ENCODE measurements around the gene DGKI. TPM values are rescaled to one million over a fixed set of nuclear protein-coding genes. Genes with fewer than 3 reads are reported as not detected.

DGKI gene
- total RNA-seq, 1 experiment from 2014 or later = 0.15 TPM

DNA sequence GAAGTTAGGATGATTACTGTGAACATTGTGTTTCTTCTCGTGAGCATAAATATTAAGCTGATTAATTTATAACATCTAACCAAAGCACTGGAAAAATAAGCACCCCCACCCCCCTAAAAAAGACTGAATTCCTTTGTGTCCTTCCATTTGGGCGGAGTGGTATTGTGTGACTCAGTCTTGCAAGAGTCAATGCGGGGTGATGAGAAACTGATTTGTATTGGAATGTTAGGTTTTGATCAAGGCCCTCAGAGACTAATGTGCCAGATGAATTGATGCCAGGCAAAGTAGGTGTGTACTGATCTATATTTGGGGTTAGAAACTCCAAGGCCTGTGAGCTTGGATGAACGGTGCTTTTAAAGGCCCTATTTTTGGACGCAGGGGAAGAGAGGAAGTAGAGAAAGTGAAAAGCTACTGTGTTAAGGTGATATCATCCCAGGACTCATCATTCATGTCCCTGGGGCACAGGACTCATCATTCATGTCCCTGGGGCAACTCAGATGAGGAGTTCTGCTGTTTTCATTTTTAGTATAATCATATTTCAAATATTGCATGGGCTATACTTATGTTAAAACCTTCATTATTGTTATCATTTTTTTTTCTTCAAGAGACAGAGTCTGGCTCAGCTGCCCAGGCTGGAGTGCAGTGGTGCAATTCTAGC, 442.0 kb downstream of the DGKI start:
- intact Hi-C loops (cut with micrococcal nuclease) = no loop called here
- Histone ChIP-seq H3K4me1 (ENCODE audit: control insufficient read depth in 1 of 2, insufficient read depth in 2 of 2, low read length in 2 of 2) (no peaks in the 10 kb centered on the region), H3K4me3 (replicated peaks in 1 of 2; ENCODE audit: low read depth in 1 of 2, low read length in 2 of 2) (no peak overlapping the region), H3K27me3 (ENCODE audit: insufficient read depth, low read length) (no peaks in the 10 kb centered on the region), H3K4me2 (ENCODE audit: low read length) (no peak overlapping the region), H3K27ac (ENCODE audit: low read depth, low read length) (no peak overlapping the region), H3K9me2 (ENCODE audit: insufficient read depth) (no peaks in the 10 kb centered on the region), H3K9me3 (ENCODE audit: control insufficient read depth in 1 of 2, insufficient read depth in 1 of 2, low read depth in 1 of 2, low read length in 2 of 2) (peaks cover 0 to 6% of the 10 kb centered on the region in 2 experiments; a peak in 2 of 4 replicates), H3K9ac (ENCODE audit: low read length) (no peak overlapping the region), H4K20me1 (ENCODE audit: insufficient read depth) (no peaks in the 10 kb centered on the region), H2AFZ (ENCODE audit: low read depth, low read length, poor library complexity, severe bottlenecking) (no peak overlapping the region), H3K79me2 (ENCODE audit: insufficient read depth, low read length) (no peaks in the 10 kb centered on the region), H3K36me3 (ENCODE audit: control insufficient read depth in 1 of 2, insufficient read depth in 2 of 2, low read length in 2 of 2) (no peaks in the 10 kb centered on the region)
- ATAC-seq = no peak
- POLR2A ChIA-PET = no interaction called here
- no TSS peak for BruUV-seq (replicated peaks)
- no peak for DNase-seq (ENCODE audit: low read depth, low spot score)
- TF ChIP-seq SIN3A (IDR thresholded peaks at IDR 0.05; ENCODE audit: low read depth) = no peak
- no peak for TF ChIP-seq EGR1 (IDR thresholded peaks at IDR 0.05; ENCODE audit: low read depth)
- TF ChIP-seq, protein P1, sequence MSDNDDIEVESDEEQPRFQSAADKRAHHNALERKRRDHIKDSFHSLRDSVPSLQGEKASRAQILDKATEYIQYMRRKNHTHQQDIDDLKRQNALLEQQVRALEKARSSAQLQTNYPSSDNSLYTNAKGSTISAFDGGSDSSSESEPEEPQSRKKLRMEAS (IDR thresholded peaks at IDR 0.05) = no peak
- TF ChIP-seq EZH2 (IDR thresholded peaks at IDR 0.05) = no peak
- TF ChIP-seq POLR2A (IDR thresholded peaks at IDR 0.05; ENCODE audit: borderline replicate concordance, extremely low read depth, insufficient read depth, insufficient read length) = no peak
- TF ChIP-seq, protein P2, sequence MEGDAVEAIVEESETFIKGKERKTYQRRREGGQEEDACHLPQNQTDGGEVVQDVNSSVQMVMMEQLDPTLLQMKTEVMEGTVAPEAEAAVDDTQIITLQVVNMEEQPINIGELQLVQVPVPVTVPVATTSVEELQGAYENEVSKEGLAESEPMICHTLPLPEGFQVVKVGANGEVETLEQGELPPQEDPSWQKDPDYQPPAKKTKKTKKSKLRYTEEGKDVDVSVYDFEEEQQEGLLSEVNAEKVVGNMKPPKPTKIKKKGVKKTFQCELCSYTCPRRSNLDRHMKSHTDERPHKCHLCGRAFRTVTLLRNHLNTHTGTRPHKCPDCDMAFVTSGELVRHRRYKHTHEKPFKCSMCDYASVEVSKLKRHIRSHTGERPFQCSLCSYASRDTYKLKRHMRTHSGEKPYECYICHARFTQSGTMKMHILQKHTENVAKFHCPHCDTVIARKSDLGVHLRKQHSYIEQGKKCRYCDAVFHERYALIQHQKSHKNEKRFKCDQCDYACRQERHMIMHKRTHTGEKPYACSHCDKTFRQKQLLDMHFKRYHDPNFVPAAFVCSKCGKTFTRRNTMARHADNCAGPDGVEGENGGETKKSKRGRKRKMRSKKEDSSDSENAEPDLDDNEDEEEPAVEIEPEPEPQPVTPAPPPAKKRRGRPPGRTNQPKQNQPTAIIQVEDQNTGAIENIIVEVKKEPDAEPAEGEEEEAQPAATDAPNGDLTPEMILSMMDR (IDR thresholded peaks at IDR 0.05 in 2 of 3, conservative IDR thresholded peaks at IDR 0.05 in 1 of 3; ENCODE audit: borderline replicate concordance in 1 of 3, insufficient read depth in 1 of 3, low read depth in 2 of 3, low read length in 2 of 3) = no peak
- TF ChIP-seq CBX3 (IDR thresholded peaks at IDR 0.05; ENCODE audit: low read depth) = no peak
- no peak for TF ChIP-seq JUND (IDR thresholded peaks at IDR 0.05)
- TF ChIP-seq RAD21 (IDR thresholded peaks at IDR 0.05; ENCODE audit: low read depth) = no peak
- TF ChIP-seq FOSL1 (IDR thresholded peaks at IDR 0.05; ENCODE audit: low read depth) = no peak
- no peak for TF ChIP-seq TCF7L2 (IDR thresholded peaks at IDR 0.05; ENCODE audit: borderline replicate concordance, extremely low read depth, insufficient read depth, insufficient read length)
- no peak for TF ChIP-seq SP1 (IDR thresholded peaks at IDR 0.05; ENCODE audit: low read depth)
- TF ChIP-seq, protein P3, sequence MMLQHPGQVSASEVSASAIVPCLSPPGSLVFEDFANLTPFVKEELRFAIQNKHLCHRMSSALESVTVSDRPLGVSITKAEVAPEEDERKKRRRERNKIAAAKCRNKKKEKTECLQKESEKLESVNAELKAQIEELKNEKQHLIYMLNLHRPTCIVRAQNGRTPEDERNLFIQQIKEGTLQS (IDR thresholded peaks at IDR 0.05) = no peak
- no peak for TF ChIP-seq POLR2AphosphoS5 (IDR thresholded peaks at IDR 0.05; ENCODE audit: low read depth, low read length)
- TF ChIP-seq ZFX (IDR thresholded peaks at IDR 0.05) = no peak
- no peak for TF ChIP-seq ELF1 (IDR thresholded peaks at IDR 0.05; ENCODE audit: borderline replicate concordance, low read depth)
- TF ChIP-seq CEBPB (IDR thresholded peaks at IDR 0.05; ENCODE audit: low read depth) = no peak
- TF ChIP-seq, protein P4, sequence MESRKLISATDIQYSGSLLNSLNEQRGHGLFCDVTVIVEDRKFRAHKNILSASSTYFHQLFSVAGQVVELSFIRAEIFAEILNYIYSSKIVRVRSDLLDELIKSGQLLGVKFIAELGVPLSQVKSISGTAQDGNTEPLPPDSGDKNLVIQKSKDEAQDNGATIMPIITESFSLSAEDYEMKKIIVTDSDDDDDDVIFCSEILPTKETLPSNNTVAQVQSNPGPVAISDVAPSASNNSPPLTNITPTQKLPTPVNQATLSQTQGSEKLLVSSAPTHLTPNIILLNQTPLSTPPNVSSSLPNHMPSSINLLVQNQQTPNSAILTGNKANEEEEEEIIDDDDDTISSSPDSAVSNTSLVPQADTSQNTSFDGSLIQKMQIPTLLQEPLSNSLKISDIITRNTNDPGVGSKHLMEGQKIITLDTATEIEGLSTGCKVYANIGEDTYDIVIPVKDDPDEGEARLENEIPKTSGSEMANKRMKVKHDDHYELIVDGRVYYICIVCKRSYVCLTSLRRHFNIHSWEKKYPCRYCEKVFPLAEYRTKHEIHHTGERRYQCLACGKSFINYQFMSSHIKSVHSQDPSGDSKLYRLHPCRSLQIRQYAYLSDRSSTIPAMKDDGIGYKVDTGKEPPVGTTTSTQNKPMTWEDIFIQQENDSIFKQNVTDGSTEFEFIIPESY (IDR thresholded peaks at IDR 0.05; ENCODE audit: extremely low read depth, insufficient replicate concordance, low read length) = no peak
- TF ChIP-seq YY1 (IDR thresholded peaks at IDR 0.05; ENCODE audit: extremely low read depth, insufficient replicate concordance, low read depth, low read length) = no peak
- TF ChIP-seq ZNF274 (IDR thresholded peaks at IDR 0.05; ENCODE audit: low read depth, low read length) = no peak
- CTCF ChIA-PET = no interaction called here
- RAD21 ChIA-PET (ENCODE audit: low non-redundant PET in 1 of 2, low total read pairs in 2 of 2, uncharacterized antibody in 2 of 2, unreplicated experiment in 2 of 2) = no interaction called here

Data from HCT116 (cell line).